IPS-11a (cell line): ENCODE measurements around the gene MRPL49.

Source experiments
- H3K4me3 ChIP-seq: one replicate; pipeline ENCODE4 v1.5.1; 2013; ENCODE audit warnings: low read depth, low read length, control low read depth

Gene MRPL49

DNA sequence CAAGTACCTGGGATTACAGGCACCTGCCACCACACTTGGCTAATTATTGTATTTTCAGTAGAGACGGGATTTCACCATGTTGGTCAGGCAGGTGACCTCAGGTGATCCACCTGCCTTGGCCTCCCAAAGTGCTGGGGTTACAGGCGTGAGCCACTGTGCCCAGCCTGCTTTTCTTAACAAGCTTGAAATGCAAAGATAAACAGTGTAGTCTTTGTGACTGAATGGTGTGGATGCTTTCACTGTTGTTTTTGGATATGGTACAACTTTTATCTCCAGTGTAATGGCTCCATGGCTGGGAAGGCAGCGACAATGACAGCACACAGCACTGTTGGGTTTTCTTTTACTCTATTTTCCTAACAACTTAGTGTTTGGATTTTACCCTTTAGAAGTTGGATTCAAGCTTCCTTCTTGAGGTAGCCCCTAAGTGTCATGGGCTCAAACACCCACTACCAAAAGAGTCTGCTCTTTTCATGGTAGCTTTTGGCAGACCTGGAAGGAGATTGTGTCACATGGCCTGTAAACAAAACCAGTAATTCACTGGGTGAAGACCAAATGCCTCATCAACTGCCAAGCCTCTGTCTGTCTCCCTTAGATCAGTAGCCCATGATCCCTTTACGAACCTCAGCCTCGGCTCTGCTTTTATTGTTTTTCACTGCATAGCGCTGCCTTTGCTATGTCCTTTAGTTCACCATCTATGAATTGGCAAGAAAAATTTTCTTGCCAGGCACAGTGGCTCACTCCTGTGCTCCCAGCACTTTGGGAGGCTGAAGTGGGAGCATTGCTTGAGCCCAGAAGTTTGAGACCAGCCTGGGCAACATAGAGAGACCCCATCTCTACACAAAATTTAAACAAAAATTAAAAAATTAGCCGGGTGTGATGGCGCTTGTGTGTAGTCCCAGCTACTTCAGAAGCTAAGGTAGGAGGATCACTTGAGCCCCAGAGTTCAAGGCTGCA is 19.7 kb upstream of the MRPL49 start:
- H3K4me3 ChIP-seq: no peak overlapping the region

DNA sequence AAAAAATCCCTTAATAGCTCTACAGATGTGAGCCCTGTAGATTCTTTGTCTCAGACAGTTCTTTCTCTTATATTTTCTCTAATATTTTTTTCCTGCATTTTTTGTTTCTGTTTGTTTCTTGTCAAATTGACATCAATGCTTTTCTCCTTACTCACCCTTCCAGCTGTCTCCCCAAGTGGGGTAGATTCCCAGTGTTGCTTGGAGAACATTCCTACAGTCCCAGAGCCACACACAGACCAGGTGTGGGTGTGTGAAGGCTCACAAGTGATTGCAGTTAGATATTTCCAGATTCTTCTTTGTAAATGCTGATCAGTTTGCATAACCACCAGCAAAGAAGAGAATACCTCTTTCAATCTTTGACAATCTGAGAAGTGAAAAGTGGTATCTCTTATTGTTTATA is 18.6 kb upstream of the MRPL49 start:
- no peak overlapping the region for H3K4me3 ChIP-seq

DNA sequence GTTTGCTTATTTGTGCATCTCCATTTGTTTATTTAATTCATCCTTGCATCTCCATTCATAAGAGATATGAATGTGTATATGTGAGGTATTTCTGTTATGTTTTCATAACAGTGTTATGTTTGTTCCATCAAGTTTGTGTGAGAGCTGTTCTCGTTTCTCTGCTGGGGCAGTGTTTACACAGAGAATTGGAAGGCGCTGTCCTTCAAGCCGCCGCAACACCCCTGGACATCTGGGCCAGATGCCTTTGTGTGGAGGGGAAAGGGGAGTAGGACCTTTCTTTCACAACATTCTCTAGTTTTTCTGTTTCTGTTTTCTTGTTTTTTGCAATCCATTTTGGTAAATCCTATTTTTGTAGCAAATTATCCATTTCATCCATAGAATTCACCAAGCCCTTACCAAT is 17.5 kb upstream of the MRPL49 start:
- H3K4me3 ChIP-seq: no peak overlapping the region

DNA sequence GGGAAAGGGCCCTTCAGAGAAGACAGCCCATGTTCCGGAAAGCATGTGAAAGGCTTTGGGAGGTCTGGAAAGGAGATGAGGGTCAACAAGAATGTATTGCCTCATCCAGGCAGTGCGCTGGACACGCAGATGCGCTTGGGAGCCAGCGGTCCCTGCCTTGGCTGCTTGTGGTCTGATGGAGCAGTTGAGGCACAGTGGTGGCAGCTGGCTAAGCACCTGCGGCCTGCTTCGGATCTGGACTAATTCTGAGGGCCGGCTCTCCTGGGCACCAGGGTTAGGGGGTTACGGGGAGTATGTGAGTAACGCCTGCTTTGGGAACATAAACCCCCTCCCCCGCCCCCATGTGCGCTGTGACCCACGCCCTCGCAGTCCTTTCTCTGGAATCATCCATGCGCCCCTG is 15.0 kb upstream of the MRPL49 start:
- H3K4me3 ChIP-seq: no peak overlapping the region

DNA sequence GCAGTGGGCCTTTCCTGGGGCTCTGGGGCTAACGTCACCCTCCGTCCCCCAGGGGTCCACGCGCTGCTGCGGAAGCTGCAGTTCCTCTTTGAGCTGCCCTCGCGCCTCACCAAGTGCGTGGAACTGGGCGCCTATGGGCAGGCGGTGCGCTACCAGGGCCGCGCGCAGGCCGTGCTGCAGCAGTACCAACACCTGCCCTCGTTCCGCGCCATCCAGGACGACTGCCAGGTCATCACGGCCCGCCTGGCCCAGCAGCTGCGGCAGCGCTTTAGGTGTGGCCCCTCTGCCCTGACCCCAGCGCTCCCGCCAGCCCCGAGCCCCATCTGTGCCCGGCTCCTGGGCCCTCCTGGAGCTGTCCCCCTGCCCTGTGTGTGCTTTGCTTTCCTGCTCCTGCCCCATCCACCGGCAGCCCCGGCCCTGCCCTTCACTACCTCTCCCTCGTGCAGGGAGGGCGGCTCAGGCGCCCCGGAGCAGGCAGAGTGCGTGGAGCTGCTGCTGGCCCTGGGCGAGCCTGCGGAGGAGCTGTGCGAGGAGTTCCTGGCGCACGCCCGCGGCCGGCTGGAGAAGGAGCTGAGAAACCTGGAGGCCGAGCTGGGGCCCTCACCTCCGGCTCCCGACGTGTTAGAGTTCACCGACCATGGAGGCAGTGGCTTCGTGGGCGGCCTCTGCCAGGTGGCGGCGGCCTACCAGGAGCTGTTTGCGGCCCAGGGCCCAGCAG is 14.2 kb upstream of the MRPL49 start:
- no peak overlapping the region for H3K4me3 ChIP-seq

DNA sequence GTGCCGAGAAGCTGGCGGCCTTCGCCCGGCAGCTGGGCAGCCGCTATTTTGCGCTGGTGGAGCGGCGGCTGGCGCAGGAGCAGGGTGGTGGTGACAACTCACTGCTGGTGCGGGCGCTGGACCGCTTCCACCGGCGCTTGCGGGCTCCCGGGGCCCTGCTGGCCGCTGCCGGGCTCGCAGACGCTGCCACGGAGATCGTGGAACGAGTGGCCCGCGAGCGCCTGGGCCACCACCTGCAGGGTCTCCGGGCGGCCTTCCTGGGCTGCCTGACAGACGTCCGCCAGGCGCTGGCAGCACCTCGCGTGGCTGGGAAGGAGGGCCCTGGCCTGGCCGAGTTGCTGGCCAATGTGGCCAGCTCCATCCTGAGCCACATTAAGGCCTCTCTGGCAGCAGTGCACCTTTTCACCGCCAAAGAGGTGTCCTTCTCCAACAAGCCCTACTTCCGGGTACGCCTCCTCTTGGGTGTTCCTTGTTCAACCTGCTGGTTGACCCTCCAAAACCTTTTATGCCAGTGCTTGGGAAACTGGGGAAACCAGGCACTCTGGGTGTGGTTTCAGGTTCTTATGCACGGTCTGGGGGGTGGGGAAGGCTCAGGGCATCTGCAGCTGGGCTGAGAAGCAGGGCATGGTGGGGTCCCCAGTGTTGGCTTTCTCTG is 13.5 kb upstream of the MRPL49 start:
- H3K4me3 ChIP-seq: no peak overlapping the region

DNA sequence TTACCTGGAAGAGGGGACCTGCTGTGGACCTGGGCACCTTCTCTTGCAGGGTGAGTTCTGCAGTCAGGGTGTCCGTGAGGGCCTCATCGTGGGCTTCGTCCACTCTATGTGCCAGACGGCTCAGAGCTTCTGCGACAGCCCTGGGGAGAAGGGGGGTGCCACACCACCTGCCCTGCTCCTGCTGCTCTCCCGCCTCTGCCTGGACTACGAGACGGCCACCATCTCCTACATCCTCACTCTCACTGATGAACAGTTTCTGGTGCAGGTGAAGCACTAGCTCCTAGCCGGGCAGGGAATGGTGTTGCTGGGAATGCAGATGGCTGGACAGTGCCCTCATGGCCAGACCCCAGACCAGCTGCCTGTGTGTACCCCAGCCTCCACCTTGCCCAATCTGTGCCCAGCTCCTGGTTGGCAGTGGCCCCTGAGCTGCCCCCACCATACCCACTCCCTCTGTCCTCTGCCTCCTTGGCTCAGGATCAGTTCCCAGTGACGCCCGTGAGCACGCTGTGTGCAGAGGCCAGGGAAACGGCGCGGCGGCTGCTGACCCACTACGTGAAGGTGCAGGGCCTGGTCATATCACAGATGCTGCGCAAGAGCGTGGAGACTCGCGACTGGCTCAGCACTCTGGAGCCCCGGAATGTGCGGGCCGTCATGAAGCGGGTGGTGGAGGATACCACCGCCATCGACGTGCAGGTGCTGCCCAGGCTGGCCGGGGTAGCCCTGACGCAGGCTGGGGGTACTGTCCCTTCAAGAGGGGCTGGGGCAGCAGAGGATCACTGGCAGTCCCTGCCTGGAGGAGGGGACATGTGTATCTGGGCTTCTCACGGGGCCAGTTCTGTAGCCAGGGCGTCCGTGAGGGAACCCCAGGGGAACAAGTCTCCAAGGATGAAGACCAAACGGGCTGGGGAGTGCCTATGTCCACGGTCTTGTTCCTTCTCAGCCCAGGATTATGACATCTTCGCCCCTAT is 12.6 kb upstream of the MRPL49 start:
- H3K4me3 ChIP-seq: no peak overlapping the region

DNA sequence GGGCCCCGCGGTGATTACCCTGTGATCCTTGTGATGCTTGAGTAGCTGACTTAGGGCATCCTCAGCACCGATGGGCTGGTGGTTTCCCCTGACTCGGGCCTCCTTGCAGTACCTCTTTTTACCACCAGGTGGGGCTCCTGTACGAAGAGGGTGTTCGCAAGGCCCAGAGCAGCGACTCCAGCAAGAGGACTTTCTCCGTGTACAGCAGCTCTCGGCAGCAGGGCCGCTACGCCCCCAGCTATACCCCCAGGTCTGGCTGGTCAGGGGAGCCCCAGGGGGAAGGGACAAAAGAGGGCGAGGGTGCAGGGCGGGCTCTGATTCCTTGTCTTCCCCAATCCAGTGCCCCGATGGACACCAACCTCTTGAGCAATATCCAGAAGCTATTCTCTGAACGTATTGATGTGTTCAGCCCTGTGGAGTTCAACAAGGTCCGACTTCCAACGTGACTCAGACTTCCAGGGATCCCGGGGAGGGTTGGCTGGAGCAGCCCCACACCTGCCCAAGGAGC is 11.7 kb upstream of the MRPL49 start:
- H3K4me3 ChIP-seq: no peak overlapping the region

DNA sequence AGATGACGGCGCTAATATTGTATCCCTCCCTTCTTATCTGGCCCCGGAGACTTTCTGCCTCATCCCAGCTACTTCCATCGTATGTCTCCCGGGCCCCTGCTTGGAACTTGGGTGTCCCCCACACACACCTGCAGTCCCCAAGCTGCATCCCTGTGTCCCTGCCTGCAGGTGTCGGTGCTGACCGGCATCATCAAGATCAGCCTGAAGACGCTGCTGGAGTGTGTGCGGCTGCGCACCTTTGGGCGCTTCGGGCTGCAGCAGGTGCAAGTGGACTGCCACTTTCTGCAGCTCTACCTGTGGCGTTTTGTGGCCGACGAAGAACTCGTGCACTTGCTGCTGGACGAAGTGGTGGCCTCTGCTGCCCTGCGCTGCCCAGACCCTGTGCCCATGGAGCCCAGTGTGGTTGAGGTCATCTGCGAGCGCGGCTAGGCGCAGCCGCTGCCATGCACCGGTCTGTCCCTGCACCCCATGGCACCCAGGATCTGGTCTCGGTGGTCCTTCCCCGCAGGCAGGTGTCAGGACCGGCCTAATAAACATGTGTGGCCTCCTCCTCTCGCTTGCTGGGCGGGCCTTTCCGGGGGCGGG is 10.9 kb upstream of the MRPL49 start:
- H3K4me3 ChIP-seq: no peak overlapping the region

DNA sequence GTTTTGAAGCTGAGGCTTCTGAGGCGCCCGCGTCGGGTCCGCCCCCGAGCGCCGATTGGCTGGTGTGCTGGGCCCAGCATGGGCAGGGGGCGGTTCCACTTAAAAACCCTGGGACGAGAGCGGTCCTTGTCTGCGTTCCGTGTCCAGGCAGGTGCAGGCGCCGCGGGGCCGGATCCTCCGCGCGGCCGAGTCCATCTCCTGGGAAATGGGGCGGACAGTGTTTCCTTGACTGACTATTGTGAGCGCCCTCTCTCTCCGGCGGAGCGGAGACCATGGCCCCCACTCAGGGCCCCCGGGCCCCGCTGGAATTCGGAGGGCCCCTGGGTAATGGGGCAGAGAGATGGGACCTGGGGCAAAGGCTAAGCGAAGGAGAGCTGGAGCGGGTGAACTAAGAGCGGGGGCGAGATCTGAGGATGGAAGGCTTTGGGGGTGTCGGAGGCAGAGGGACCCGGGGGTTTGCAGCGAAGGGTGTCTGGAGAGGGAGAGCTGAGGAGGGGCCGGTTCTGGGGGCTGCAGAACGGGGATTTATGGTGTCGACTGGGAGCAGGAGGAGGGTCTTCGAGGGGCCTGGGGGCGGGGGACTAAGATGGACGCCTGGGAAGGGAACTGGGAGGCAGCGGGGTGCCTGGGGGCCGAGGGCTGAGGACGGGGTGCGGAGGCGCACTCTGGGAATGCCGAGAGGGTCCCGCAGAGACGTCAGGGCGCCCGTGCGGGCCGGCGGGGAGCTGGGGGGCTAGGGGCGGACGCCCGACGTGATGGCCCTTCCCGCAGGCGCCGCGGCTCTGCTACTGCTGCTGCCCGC is 10.2 kb upstream of the MRPL49 start, which contains the start of gene TM7SF2:
Gene TM7SF2, plus strand, starts transcription at position 129 of the 802 bp plus-strand sequence. Its CDS starts 144 bp downstream, at position 273.
- H3K4me3 ChIP-seq: peak within 1 kb of the TSS; percentile 65

DNA sequence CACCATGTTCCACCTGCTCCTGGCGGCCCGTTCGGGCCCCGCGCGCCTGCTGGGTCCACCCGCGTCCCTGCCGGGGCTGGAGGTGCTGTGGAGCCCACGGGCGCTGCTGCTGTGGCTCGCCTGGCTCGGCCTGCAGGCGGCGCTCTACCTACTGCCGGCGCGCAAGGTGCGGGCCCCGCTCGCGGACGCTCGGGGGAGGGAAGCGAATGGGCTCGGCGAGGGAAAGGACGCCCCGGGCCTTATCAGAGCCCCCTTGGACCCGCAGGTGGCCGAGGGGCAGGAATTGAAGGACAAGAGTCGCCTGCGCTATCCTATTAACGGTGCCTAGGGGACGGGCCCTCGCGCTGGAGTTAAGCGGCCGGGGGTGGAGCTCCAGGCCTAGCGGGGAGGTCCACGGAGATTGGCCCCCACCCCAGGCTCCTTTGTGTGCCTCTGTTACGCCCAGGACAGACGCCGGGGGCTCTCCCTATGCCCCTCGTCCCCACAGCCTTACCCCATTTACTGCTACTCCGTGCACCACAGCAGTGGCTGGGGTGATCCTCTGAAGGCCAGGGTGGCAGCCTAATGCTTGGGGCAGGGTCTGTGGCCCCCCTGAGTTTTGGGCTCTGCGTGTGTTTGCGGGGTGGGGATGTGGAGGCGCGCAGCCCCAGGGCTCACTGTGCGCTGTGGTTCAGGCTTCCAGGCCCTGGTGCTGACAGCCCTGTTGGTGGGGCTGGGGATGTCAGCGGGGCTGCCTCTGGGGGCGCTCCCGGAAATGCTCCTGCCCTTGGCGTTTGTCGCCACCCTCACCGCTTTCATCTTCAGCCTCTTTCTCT is 9.4 kb upstream of the MRPL49 start:
- peak overlapping the region; percentile 65 for H3K4me3 ChIP-seq

DNA sequence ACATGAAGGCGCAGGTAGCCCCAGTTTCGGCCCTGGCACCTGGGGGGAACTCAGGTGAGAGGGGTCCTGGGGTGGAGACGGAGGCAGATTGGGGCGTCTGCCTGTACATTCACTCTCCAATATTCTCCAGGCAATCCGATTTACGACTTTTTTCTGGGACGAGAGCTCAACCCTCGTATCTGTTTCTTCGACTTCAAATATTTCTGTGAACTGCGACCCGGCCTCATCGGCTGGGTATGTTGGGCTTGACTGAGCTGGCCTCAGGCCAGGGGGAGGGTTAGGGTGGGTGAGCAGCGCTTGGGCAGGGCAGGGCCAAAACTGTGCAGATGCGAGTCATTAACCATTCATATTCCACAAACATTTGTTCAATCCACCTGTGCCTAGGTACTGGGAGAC is 8.8 kb upstream of the MRPL49 start:
- H3K4me3 ChIP-seq: peak overlapping the region; percentile 8

DNA sequence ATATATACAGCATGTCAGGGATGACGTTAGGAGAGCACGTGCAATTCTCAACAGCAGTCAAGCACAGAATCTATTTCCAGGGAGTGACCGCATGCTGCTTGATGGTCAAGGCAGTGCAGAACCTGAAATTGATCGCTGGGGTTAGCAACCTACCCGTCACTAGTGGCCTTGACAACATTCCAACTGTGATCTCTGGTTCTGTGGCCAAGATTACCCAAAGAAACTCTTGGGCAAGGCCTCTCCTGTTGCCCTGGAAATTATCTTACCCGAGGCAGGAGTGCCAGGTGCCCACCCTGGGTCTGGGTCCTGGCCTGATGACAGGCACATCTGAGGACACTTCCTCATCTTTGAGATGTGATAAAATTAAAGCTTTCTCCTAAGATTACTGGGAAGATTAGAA is 8.3 kb upstream of the MRPL49 start:
- H3K4me3 ChIP-seq: no peak overlapping the region

DNA sequence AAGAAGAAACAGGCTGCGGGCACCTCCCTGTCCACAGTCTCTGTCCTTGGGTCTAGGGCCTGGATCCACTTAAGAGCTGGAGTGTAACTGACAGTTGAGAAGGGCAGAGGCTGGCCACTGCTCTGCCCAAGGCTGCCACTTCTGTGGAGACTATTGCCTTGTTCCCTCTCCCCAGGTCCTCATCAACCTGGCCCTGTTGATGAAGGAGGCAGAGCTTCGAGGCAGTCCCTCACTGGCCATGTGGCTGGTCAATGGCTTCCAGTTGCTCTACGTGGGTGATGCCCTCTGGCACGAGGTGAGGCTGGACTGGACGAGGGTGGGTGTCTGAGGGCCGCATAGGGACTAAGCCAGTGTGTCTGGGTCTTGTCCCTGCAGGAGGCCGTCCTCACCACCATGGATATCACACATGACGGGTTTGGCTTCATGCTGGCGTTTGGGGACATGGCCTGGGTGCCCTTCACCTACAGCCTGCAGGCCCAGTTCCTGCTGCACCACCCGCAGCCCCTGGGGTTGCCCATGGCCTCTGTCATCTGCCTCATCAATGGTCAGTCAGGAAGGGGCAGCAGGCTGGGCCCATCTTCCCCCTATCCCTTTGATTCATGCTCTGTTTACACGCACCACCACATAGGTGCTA is 7.5 kb upstream of the MRPL49 start:
- H3K4me3 ChIP-seq: no peak overlapping the region

DNA sequence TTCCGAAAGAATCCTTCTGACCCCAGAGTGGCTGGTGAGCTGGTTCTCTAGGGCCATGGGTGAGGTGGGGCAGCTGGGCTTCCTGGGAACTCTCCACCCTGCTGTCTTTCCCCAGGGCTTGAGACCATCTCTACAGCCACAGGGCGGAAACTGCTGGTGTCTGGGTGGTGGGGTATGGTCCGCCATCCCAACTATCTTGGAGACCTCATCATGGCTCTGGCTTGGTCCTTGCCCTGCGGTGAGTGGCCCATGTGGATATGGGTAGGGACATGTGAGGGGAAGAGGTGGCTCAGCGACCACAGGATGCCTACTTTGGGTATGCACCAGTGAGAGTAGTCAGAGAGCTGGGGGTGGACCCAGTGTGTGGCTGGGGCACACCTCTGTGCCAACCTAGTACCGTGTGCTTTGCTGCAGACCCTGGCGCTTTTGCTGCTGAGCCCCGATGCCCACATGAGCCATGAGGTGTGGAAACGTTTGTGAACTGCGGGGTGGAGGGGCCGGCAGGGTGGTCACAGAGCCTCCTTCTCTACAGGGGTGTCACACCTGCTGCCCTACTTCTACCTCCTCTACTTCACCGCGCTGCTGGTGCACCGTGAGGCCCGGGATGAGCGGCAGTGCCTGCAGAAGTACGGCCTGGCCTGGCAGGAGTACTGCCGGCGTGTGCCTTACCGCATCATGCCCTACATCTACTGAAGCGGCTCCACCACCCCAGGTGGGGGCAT is 6.6 kb upstream of the MRPL49 start:
- no peak overlapping the region for H3K4me3 ChIP-seq

DNA sequence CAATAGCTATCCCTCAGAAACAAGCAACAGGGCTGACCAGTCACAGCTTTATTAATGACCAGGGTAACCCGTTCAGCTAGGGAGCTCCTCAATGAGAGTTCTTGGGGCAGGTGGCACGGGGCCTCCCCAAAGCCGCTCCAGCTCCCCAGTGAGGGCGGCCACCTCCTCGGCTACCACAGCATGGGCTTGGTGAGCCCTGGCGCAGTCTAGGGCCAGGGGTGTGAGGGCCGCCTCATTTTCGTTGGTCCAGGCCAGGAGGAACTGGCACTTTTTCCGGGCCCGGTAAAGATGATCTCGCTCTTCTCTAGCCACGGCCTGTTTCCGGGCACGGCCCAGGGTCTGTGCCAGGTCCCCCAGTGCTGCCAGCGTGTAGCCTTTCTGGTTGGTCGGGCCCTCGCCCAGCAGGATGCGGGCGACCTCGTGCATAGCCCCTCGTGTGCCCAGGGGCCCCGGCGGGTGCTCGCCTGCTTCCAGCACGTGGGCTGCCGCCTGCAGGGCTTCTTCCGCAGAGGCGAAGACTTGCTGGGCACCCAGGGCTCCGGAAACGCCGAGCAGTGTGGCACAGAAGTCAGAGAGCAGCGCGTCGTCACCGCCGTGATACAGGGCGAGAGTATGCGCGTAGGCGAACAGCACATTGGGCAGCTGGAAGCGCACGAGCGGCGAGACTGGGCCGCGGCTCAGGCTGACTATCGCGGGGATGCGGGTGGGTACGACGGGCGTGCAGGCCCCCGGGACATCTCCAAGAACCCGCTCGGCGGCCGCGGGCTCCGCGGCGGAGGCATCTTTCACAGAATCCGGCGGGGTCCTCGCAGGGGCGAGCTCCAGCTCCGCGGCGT is 5.5 kb upstream of the MRPL49 start:
- peak overlapping the region; percentile 79 for H3K4me3 ChIP-seq
